Activated CD4-positive, alpha-beta T cell treated with anti-CD3 and anti-CD28 coated beads, Interleukin-2, amount 10 ng/mL, durations not matched to agents 7 days and 5 days (primary cell): ENCODE measurements around the gene PMS1. TPM values are rescaled to one million over a fixed set of nuclear protein-coding genes. Genes with fewer than 3 reads are reported as not detected.

ENCODE experiments used
- total RNA-seq, 2 experiments: library from RNA; stranded (reverse); gene quantifications; one replicate each; pipeline ENCODE4 v1.2.3, GENCODE V29; 2021

Gene PMS1
- total RNA-seq, 2 experiments from 2014 or later: 26.7 to 35.0 TPM

Other genes with a start within 250 kb of the PMS1 start
- gene SLC40A1, start 203.7 kb upstream of the PMS1 start, total RNA-seq: 1 to 10 TPM; 2.6 to 3.2 TPM
- 10 to 100 TPM; 34.8 to 40.3 TPM for gene ASNSD1, start 123.0 kb upstream of the PMS1 start, total RNA-seq
- 1 to 10 TPM; 4.0 to 4.8 TPM for gene ANKAR, start 109.8 kb upstream of the PMS1 start, total RNA-seq
- gene OSGEPL1, start 21.7 kb upstream of the PMS1 start, total RNA-seq: 1 to 10 TPM; 7.7 to 7.8 TPM
- gene ORMDL1, start 111 bp upstream of the PMS1 start, total RNA-seq: 10 to 100 TPM; 65.6 to 81.1 TPM